ENCODE results near the gene CEP78.

- TF ChIP-seq CTCF (IDR thresholded peaks at IDR 0.05; ENCODE audit: insufficient read depth, low read depth, low read length) (no peak), EZH2 (IDR thresholded peaks at IDR 0.05; ENCODE audit: insufficient read depth, low read length) (no peak)
Measured at GRCh38 chr9:78221425-78221824, 14.4 kb upstream of the CEP78 start.
